GM23248 (cell line): ENCODE data around the gene PFKP.

Experiments used
- EZH2 ChIP-seq: fragments of 200-600 bp; sonication (generic); IDR thresholded peaks from 2 replicates; pipeline ENCODE4 v1.6.1; 2018; ENCODE audit warnings: antibody characterized with exemption, mild to moderate bottlenecking; ENCODE audit not compliant: insufficient read depth, poor library complexity, severe bottlenecking
- EZH2phosphoT487 ChIP-seq: fragments of 200-600 bp; sonication (generic); IDR thresholded peaks from 2 replicates; pipeline ENCODE4 v1.6.1; 2018; ENCODE audit warnings: antibody characterized with exemption, moderate library complexity, mild to moderate bottlenecking, low read depth; ENCODE audit not compliant: insufficient read depth

- no peak for TF ChIP-seq EZH2
- TF ChIP-seq EZH2phosphoT487, result no peak
Observed at GRCh38 chr10:3172081-3172445, 104.7 kb downstream of the PFKP start.
